Pancreas (tissue), 10 donors: ENCODE results near the gene PLEKHH1. TPM values are rescaled to one million over a fixed set of nuclear protein-coding genes. Genes with fewer than 3 reads are reported as not detected.

Source experiments
- ATAC-seq, 4 donors: fragments of 200-7000 bp; cut with Tn5 transposase; one replicate each; pipeline versions ENCODE4 v1.8.0 to v1.9.1; 2020; ENCODE audit warnings: mild to moderate bottlenecking in 4 of 4, moderate library complexity in 4 of 4
- DNase-seq, 6 donors: peaks; one replicate each; pipeline ENCODE4 v3.0.0-alpha.2; 2020
- FAIRE-seq: peaks from 2 replicates; lab custom pipeline; 2012; peaks lifted over from hg19 to GRCh38; lab: Jason Lieb, UNC
- H3K27ac ChIP-seq, 4 donors: fragments of 200-600 bp; sonication (generic); 1 replicate in 3 of 4; 2 replicates in 1 of 4; pipeline versions ENCODE4 v1.5.0 to v1.8.0; 2020
- H3K27me3 ChIP-seq, 4 donors: fragments of 200-600 bp; one replicate each; pipeline ENCODE4 v1.8.0; 2021
- H3K36me3 ChIP-seq, 3 donors: fragments of 200-600 bp; sonication (generic) in 1 of 3; one replicate each; pipeline versions ENCODE4 v1.5.0 to v1.8.0; 2020 to 2021
- H3K4me1 ChIP-seq, 3 donors: fragments of 200-600 bp; one replicate each; pipeline ENCODE4 v1.8.0; 2021
- H3K4me3 ChIP-seq, 4 donors: fragments of 200-600 bp; sonication (generic) in 2 of 4; one replicate each; pipeline versions ENCODE4 v1.5.0 to v1.8.0; 2020 to 2021
- H3K9me3 ChIP-seq, 4 donors: fragments of 200-600 bp; one replicate each; pipeline ENCODE4 v1.8.0; 2021
- WGBS, 2 donors: extraction: QIAGEN DNeasy Blood & Tissue Kit; methylation state at CpG; one replicate each; pipeline ENCODE4 v1.1.7; 2013; 5-methylcytosine and 5-hydroxymethylcytosine counted together
- intact Hi-C, 3 donors: fragments of 100-400 bp; cut with DNase I; formaldehyde crosslinking; loops; one replicate each; pipeline versions ENCODE4 v1.11.1 to v1.14.2; 2022
- polyA plus RNA-seq, 2 donors: library from polyadenylated mRNA; stranded (reverse); fragments of 200-250 nt; gene quantifications; one replicate each; pipeline ENCODE4 v1.2.3, GENCODE V29; 2013
- total RNA-seq, 6 donors: library from RNA; stranded (reverse); fragmentation: NEBNext Ultra II Directional in 4 of 6; extraction: Animal tissue kit (Norgen Biotek cat#: 25700) in 4 of 6; gene quantifications; one replicate each; pipeline versions ENCODE4 v1.2.1 to v1.2.4, GENCODE V29; 2021 to 2023
- TF ChIP-seq, protein P1 (sequence below), 4 donors: fragments of 200-600 bp; sonication (generic) in 3 of 4; IDR thresholded peaks; one replicate each; pipeline versions ENCODE4 v1.5.0 to v1.8.0; 2021; ENCODE audit warnings: antibody characterized with exemption in 4 of 4
- donor health status: healthy with polysubstance abuse.
- donor health status: DM: no; HTN: no; CAD: no; lungs with moderate emphysema.
- donor health status: DM: no; HTN: no; CAD: no.
- donor health status: control.
- donor health status: control.
- donor health status: Bipolar disorder and iron deficiency.
- donor health status: DM: yes; HTN: yes; CAD: no.
- donor health status: DM: no; HTN: no; CAD: no.
- donor health status: DM: no; HTN: no; CAD: no.
- donor health status: DM: yes; HTN: yes; CAD: no.

The PLEKHH1 gene
- total and polyA plus RNA-seq, 8 donors: 15.0 to 48.8 (median 22.6) TPM

- H3K4me1 ChIP-seq: peaks cover 0 to 3% (median under 1%) of the 10 kb centered on the region in 3 donors
- no peaks in the 10 kb centered on the region for H3K9me3 ChIP-seq
- intact Hi-C loops: no loop called here
- 89 to 94% methylated on average over 13 of the region's 13 CpGs for WGBS, 2 donors
- H3K27me3 ChIP-seq: no peaks in the 10 kb centered on the region
- H3K27ac ChIP-seq: no peak overlapping the region
- H3K4me3 ChIP-seq: no peak overlapping the region
- FAIRE-seq: no peak
- H3K36me3 ChIP-seq: no peaks in the 10 kb centered on the region
- no peak for ATAC-seq
- DNase-seq: no peak
- TF ChIP-seq, protein P1, sequence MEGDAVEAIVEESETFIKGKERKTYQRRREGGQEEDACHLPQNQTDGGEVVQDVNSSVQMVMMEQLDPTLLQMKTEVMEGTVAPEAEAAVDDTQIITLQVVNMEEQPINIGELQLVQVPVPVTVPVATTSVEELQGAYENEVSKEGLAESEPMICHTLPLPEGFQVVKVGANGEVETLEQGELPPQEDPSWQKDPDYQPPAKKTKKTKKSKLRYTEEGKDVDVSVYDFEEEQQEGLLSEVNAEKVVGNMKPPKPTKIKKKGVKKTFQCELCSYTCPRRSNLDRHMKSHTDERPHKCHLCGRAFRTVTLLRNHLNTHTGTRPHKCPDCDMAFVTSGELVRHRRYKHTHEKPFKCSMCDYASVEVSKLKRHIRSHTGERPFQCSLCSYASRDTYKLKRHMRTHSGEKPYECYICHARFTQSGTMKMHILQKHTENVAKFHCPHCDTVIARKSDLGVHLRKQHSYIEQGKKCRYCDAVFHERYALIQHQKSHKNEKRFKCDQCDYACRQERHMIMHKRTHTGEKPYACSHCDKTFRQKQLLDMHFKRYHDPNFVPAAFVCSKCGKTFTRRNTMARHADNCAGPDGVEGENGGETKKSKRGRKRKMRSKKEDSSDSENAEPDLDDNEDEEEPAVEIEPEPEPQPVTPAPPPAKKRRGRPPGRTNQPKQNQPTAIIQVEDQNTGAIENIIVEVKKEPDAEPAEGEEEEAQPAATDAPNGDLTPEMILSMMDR (IDR thresholded peaks at IDR 0.05): no peak
Measured at GRCh38 chr14:67497216-67497615, 35.9 kb upstream of the PLEKHH1 start.

- no peaks in the 10 kb centered on the region for H3K27me3 ChIP-seq
- H3K4me3 ChIP-seq: no peak overlapping the region
- H3K27ac ChIP-seq: no peak overlapping the region
- intact Hi-C loops: no loop called here
- 83 to 86% methylated on average over 4 of the region's 4 CpGs for WGBS, 2 donors
- no peak for DNase-seq
- H3K4me1 ChIP-seq: no peaks in the 10 kb centered on the region
- ATAC-seq: no peak
- FAIRE-seq: no peak
- TF ChIP-seq, protein P1 (IDR thresholded peaks at IDR 0.05): no peak
- H3K9me3 ChIP-seq: no peaks in the 10 kb centered on the region
- H3K36me3 ChIP-seq: no peaks in the 10 kb centered on the region
Measured at GRCh38 chr14:67497716-67498115, 35.4 kb upstream of the PLEKHH1 start.

- ATAC-seq (no peak), DNase-seq (no peak), FAIRE-seq (no peak)
- WGBS, 2 donors: 87 to 96% methylated on average over 3 of the region's 3 CpGs
- intact Hi-C loops: no loop called here
- Histone ChIP-seq H3K27ac (no peak overlapping the region), H3K9me3 (no peaks in the 10 kb centered on the region), H3K4me3 (no peak overlapping the region), H3K4me1 (no peaks in the 10 kb centered on the region), H3K27me3 (no peaks in the 10 kb centered on the region), H3K36me3 (no peaks in the 10 kb centered on the region)
- TF ChIP-seq, protein P1 (IDR thresholded peaks at IDR 0.05): no peak
Measured at GRCh38 chr14:67500981-67501380, 32.1 kb upstream of the PLEKHH1 start.

DNA sequence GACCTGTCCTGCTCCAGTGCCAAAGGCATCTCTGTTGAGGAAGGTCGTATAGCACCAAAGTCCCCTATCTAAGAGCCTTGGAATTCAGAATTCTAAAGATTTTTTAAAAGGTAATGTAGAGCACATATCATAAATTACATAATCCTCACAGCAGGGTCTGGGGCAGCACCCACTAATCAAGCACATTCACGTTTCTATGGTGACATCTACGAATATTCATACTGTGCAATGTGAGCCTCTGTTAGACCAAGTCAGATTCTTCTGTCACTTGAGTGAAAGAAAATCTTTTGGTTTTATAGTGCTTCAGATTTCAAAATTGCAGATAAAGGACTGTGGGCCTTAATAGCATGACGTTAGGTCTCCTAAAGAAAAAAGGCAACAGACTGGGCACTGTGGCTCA lies 31.4 kb upstream of the PLEKHH1 start:
- H3K27ac ChIP-seq: no peak overlapping the region
- H3K36me3 ChIP-seq: no peaks in the 10 kb centered on the region
- ATAC-seq (no peak), FAIRE-seq (no peak), DNase-seq (no peak)
- intact Hi-C loops: no loop called here
- H3K9me3 ChIP-seq: no peaks in the 10 kb centered on the region
- TF ChIP-seq, protein P1 (IDR thresholded peaks at IDR 0.05): no peak
- H3K4me3 ChIP-seq: no peak overlapping the region
- WGBS, 2 donors: 78 to 79% methylated on average over 4 of the region's 4 CpGs
- no peaks in the 10 kb centered on the region for H3K4me1 ChIP-seq
- no peaks in the 10 kb centered on the region for H3K27me3 ChIP-seq

GRCh38 chr14:67502867-67503266 lies 30.2 kb upstream of the PLEKHH1 start:
- no peak for DNase-seq
- no peak overlapping the region for H3K27ac ChIP-seq
- no peaks in the 10 kb centered on the region for H3K9me3 ChIP-seq
- H3K27me3 ChIP-seq: no peaks in the 10 kb centered on the region
- TF ChIP-seq, protein P1 (IDR thresholded peaks at IDR 0.05): no peak
- no peak for FAIRE-seq
- no peak for ATAC-seq
- H3K4me1 ChIP-seq: no peaks in the 10 kb centered on the region
- 57 to 69% methylated on average over 6 of the region's 6 CpGs for WGBS, 2 donors
- intact Hi-C loops: no loop called here
- no peaks in the 10 kb centered on the region for H3K36me3 ChIP-seq
- H3K4me3 ChIP-seq: no peak overlapping the region
